CD4-positive, alpha-beta T cell treated with Interleukin-17A for 1 hour (primary cell): ENCODE measurements around the gene PPIL6.
A peak's percentile ranks its signal among the peaks of the same experiment; 100 is the strongest.

Experiments
- DNase-seq: peaks from one replicate; pipeline ENCODE4 v3.0.0-alpha.2; 2020

The PPIL6 gene

DNA sequence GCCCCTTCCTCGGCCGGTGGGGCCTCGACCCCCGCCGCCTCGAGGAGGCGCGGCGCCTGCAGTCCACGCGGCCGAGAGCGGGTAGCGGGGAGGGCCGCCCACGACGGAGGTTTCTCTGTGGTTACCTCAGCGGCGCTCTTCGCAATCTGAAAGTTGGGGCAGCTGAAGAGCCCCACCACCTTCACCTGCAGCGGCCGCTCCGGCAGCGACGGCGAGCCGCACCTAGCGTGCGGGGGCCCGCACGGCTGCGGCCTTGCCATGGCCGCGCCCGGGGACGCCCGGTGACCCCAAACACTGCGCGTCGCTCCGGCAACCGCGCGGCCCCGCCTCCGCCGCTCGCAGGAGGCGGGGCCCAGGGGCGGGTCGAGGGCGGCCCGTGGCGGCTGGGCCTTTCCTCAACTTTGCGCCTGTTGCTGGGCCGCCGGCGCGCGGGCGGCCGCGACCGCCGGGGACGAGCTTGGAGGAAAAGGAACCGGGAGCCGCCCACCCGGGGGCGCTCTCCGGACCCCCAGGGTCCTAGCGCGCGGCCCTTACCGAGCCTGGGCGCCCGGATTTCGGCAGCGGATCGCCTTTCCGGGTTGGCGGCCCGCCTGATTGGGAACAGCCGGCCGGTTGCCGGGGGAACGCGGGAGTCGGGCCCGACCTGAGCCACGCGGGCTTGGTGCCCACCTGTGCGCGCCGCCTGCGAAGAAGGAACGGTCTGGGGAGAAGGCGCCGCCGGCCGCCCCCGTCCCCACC is at the start of gene PPIL6, which contains the start of gene SMPD2:
Gene PPIL6, minus strand, starts transcription at position 298 of the 738 bp plus-strand sequence. Its CDS starts 38 bp downstream, at position 260.
Gene SMPD2, plus strand, starts transcription at position 394 of the 738 bp plus-strand sequence. CDS start 398 bp downstream, outside the sequence.
- peak; percentile 85 for DNase-seq

DNA sequence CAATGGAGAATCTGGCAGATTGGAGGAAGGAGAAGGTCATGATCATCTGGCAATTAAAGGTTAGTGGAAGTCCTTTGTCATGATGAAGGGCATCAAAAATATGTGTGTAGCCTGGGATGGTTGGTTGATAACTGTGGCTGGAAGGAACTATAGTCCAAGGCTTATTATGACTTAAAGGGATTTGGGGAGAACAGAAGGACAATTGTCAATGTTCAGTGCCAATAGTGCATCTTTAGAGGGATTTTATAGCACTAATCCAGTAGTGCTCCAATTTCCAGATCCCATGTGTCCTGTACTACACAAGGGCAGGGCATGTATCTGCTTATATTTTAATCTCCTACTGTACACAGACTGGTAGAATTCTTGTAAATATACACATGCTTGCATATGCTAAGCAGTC is 47.6 kb upstream of the PPIL6 start:
- no peak for DNase-seq

DNA sequence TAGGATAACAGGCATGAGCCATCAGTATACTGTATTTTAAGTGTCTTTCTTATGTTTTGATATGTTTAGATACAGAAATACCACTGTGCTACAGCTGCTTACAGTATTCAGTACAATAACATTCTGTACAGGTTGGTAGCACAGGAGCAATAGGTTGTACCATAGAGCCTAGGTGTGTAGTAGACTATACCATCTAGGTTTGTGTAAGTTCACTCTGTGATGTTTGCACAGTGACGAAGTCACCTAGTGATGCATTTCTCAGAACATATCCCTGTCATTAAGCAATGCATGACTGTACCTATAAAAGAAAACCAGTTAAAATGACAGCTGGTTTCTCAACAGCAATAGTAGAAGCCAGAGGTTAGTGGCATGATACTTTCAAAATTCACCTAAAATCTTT is 45.6 kb upstream of the PPIL6 start:
- DNase-seq: no peak

DNA sequence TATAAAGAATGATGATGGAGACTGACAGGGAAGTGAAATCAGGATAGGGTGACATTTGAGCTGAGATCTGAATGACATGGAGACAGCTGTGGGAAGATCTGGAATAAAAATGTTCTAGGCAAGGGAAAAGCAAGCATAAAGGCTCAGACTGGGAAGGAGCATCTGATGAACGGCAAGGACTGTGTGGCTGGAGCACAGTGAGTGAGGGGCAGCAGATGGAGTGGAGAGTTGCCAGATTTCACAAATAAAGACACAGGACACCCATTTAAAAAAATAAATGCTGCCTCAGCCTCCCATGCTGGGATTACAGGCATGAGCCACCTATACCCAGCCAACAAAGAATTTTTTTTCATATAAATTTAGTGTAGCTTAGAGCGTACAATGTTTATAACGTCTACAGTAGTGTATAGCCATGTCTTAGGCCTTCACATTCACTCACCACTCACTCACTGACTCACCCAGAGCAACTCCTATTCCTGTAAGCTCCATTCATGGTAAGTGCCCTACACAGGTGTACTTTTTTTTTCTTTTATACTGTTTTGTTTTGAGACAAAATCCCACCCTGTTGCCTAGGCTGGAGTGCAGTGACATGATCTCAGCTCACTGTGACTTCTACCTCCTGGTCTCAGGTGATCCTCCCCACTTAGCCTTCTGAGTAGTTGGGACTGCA is 45.0 kb upstream of the PPIL6 start:
- no peak for DNase-seq

DNA sequence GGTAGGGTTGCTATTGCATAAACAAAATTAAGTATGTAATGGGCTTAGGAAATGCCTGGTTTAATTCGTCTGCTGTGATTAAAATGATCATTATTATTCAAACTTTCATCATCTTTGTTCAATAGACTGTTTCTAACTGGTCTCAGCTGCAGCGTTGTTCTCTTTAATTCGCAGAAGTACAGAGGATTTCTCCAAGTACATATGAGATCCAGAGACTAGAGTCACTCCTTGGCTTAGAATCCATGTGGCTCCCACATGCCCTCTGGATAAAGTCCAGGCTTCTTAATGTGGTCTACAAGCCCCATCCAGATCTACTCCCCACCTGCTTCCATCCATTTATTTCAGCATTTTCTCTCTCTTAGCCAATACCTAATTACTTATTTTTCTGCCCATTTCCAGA is 43.7 kb upstream of the PPIL6 start:
- no peak for DNase-seq

DNA sequence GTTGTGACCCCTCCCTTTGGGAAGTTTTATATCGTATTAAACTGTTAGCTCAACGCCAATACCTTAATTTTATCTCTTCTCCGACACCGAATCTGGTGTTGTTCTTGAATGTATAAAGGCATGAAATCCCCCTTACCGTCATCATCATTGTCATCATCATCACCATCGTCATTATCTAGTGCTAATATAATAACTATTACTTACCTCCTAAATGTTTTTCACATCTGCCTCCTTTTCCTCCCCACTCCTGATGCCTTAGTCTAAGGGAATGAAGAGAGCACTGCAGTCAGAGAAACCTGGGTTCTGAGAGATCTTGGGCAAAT is 43.3 kb upstream of the PPIL6 start:
- no peak for DNase-seq

DNA sequence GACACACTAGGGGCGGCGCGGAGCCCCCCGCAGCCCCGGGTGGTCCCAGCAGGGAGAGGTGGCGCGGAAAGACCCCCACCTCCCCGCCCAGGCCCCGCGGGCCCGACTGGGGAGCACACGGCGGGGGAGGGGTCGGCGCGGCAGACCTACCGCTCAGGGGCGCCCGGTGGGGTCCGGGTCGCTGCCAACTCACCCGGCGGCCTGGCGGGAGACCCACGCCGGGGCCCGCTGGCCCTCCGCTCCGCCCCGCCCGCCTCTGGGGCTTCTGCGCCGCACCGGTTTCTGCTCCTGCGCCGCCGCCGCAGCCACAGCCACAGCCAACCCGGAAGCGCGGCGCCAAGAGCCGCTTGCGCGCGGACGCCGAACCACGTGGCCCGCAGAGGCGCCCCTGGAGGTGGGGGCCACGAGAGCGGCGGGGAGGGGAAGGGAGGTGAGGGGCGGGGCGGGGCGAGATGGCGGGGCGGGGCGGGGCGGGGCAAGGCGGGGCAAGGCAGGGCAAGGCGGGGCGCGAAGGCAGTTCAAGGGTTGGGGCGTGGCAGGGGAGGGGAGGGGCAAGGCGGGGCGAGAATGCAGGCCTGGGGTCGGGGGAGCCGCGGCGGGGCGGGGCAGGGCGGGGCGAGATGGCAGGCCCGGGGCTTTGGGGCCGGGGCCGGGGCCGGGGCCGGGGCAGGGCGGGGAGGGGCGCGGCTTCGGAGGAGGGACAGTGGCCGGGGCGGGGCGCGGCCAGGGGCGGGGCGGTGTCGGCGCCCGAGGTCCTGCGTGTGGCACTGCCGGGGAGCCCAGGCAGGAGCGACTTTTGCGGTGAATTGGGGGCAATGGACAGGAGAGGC is 42.7 kb upstream of the PPIL6 start, which contains the start of gene ZBTB24:
Gene ZBTB24, minus strand, starts transcription at position 315 of the 830 bp plus-strand sequence. CDS start 1,193 bp downstream, outside the sequence.
- DNase-seq: peak; percentile 91

DNA sequence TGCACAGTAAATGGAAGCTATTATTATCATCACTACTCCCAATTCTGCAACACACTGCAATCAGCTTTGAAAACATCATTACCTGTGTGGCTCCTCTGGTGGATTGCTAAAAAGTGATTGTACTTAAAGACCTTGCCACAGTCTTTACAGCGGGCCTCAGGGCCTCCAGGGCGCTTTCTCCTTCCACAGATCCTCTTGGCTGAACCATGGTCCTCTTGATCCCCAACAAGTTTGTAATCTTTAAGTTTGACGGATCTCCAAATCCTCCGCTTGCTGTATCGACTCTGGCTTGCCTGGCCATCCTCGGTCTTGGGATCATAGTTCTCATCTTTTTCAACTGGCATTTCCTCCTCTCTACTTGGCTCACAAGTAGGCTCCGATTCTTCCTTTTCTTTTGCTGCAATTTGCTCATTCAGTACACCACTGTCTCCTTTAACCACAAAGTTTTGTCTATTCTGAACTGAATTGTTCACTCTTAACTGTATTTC is 40.6 kb upstream of the PPIL6 start:
- DNase-seq: no peak

DNA sequence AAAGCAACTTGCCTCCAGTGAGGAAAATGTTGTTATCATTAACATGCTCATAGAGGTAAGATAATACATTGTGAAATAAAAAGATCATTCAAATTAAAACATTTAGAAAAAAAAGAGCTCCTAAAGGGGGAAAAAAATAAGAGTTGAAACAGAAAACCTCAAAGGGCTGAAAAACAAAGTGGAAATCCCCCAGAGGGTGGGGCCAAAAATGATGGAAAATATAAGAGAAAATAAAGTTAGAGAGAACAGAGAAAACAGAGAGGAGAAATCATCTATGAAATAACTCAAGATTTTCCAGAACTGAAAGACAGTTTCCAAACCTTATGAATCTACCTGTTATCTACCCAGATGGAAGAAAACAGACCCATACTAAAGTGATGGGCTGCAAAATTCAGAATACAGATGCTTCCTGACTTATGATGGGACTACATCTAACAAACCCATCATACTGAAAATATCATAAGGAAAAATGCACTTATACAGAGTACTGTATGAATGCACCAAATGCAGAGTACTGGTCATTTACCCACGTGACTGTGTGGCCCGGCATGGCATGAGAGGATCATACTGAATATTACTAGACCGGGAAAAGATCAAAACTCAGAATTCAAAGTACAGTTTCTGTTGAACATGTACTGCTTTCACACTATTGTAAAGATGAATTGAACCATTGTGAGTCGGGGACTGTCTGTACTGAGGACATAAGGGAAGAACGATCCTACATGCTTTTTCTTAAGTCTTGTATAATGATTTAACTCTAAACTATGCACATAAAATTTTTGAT is 38.6 kb upstream of the PPIL6 start:
- DNase-seq: peak; percentile 51

DNA sequence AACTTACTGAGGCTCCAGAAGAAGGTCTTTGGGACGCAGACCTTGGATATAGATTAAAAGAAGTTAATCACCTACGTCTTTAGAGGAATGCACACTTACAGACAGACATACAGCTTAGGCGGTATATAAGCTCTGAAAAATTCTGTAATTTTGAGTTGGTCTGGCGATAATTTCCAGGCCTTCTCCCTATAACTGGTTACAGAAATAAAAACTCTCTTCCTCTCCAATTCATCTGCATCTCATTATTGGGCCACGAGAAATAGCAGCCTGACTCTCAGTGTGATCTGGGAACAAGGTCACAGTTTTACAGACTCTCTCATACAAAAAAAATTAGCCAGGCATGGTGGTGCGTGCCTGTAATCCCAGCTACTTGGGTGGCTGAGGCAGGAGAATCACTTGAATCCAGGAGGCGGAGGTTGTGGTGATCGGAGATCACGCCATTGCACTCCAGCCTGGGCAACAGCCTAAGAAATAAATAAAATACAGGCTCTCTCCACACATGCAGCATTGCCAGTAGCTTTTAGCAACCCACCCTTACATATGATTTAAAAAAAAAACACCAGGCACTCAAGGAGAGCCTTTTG is 37.9 kb upstream of the PPIL6 start:
- no peak for DNase-seq

DNA sequence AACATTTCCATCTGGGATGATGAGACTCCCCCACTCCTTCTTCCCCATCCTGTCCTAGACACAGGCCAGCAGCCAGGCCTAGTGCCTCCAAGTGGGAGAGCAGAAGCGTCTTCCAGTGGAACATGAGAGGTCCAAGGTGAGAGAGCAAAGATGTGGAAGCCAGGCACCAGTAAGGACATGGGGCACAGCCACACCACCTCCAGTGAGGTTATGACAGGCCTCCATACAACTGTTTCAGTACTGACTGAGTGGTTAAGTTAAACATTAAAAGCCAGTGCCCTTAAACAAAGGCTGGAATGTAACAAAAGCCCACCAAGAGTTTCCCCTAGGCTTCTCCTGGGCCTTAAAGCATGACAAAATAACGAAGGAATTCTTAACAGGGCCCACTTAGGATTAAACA is 37.3 kb upstream of the PPIL6 start:
- no peak for DNase-seq

DNA sequence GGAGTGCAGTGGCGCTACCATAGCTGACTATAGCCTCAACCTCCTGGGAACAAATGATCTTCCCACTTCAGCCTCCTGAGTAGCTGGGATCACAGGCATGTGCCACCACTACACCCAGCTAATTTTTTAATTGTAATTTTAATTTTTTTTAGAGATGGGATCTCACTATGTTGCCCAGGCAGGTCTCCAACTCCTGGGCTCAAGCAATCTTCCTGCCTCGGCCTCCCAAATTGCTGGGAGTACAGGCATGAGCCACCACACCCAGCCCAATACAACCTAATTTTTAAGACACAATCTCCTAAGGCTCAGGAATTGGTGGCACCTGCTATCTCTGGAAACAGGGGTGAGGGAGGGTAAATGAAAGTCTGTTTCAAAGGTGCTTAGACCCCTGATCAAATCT is 36.8 kb upstream of the PPIL6 start:
- DNase-seq: no peak

DNA sequence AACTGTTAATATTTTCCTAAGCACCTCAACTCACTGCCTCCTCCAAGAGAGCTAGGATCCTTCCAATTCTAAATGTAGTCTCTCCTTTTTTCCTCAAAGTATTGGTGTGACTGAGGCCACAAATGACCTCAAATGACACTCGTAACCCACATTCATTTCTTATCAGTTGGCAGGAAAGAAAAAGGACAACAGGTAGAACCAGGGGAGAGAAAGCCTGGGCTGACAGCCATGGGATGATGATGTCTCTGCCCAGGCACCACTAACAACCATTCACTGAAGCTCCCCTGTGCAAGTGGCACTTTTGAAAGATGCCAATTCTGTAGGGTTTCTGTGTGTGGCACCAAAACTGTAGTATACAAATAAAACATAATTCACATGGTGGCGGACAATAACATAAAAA is 35.2 kb upstream of the PPIL6 start:
- DNase-seq: no peak

DNA sequence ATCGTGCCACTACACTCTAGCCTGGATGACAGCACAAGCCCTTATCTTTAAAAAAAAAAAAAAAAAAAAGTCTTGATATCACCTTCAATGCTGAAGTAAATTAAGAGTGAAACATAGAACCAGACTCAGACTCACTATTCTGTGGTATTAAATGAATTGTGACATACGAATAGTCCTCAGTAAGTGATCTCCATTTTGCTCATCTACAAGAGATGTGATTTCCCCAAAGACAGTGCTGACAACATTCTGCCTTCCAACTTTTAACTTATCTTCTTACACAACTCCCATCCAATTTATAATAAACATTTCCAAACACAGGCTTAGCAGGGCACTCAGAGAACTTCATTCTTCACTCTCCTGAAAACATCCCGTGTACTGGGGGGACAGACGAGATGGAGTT is 34.6 kb upstream of the PPIL6 start:
- no peak for DNase-seq

DNA sequence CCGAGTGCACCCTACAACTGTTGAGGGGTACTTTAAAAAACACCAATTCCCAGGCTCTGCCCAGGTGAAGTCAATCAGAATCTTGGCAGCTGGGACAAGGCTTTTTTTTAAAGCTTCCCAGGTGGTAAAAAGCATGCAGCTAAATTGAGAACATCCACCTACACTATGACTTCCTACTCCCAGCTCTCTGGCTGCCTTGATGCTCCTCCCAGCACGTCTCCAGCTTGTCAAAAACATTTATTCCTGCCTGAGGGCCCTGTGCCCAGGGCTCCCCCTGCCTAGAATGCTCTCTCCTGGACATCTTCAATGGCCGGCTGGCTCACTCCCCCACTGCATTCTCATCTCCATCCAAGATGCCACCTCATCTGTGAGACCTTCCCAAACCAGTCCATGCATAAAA is 32.7 kb upstream of the PPIL6 start:
- DNase-seq: no peak

DNA sequence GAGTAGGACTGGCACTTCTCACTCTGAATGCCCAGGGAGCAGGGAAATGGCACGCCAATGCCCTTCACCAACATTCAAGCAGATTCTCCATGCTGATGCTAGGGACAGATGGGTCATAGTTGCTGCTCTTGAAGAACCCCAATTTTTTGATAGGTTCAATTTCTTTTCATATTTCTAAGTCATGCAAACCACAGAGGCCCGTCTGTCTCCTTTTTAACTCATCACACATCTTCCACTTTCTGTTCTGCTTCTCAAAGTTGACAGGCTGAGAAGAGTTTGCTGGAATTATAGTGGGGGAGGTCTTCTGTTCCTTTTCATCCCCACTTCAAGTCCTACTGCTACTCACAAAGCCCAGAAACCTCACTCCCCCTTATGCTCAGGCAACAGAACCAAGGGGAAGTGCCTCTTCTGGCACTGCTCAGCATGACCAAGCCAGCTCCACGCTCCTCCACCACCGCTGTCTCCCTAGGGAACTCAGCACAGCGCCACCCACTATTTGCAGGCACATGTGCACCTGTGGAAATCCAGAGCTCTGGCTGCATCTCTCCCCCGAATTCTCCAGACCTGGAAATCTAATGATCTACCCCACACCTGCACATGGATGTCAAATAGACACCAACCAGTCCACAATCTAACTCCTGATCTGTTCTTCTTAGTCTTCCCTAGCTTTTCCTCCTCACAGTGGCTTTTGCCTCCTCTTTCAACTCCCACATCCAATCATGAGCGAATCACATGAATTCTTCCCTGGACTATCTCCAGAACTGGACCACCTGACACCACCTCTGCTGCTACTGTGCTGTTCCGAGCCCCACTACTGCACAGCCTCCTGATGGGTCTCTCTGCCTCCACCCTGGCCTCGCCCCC is 31.9 kb upstream of the PPIL6 start:
- no peak for DNase-seq

DNA sequence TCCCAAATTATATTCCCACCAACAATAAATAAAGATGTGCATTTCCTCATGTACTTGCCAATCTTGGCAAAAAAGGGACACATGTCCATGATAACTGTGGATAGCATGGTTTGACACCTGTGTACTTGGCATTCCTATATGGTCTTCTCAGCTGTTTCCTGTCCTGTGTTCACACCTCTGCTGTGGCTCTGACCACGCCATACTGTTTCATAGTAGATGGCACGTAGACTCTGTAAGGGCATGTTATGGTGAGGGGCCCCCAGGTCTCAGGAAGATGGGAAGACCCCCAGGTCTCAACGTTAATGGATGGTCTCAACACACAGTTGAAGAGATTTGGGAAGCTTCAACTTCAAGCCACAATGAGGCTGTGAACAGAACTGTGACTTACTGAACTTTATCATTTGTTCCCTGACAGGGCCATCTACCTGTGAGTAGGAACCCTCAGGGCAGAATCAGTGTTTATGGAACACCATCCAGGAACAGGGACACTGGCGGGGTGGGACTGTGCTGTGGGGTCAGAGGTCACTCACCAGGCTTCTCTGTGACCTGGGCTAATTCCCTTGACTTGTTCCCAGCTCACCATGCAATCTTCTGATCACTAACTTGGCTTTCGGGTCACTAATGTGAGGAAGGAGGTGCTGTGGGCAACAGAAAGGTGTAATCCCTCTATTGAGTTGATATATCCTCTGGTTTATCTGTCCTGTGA is 30.8 kb upstream of the PPIL6 start:
- no peak for DNase-seq

DNA sequence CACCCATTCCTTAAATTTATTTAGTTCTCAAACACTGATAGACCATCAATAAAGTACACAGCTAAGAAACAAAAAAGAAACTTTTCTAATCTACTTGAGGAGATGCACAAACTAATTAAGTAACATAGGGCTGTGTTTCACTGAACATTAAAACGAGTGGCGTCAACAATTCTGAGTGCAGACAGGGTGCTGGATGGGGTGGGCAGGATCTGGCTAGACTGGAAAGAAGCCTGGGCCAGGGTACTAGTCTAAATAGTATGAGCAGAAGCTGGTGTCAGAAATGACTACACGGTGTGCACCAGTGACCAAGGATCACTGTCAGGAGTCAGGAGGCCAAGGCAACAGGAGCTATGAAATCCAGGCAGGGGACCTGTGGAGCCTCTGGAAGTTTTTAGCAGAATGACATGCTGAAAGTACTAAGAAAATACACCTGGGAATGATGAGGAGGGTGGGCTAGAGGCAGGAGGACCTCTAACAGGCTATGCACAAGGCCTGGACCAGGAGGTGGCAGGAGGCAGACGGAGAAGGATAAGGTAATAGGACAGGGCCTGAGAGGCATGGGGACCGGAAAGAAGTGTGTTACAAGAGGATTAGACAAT is 29.3 kb upstream of the PPIL6 start:
- DNase-seq: no peak

DNA sequence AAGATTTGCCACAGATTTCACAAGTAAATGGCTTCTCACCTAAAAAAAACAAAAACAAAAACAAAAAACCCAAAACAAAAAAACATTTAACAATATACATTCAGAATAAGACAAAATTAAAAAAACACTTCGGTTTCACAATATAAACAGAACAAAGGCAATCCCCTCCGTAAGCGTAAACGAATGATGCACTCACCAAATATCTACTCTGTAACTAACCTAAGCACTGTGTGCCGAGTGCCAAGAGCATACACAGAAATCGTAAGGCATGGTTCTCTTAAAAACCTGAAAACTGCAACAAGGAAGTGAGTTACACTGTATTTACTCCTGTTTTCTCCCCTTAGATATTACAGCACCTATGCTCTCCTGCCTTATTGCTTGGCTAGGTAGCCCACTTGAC is 27.3 kb upstream of the PPIL6 start:
- no peak for DNase-seq
